K562 (cell line): ENCODE data around the gene B4GALT7. TPM values are rescaled to one million over a fixed set of nuclear protein-coding genes. Genes with fewer than 3 reads are reported as not detected.

ENCODE experiments used
- BHLHE40 ChIP-seq: IDR thresholded peaks from 2 replicates; pipeline ENCODE4 v1.6.1; 2011; ENCODE audit warnings: low read length, improper control_type of control experiment
- DPF2 ChIP-seq: fragments of 450-650 bp; IDR thresholded peaks from 2 replicates; pipeline ENCODE4 v1.6.1; 2016
- ILK ChIP-seq: fragments of 450-650 bp; IDR thresholded peaks from 2 replicates; pipeline ENCODE4 v1.6.1; 2016; ENCODE audit warnings: missing genetic modification characterization, low read depth, mild to moderate bottlenecking, missing compliant biosample characterization, moderate library complexity, borderline replicate concordance
- KDM5B ChIP-seq: fragments of 200-600 bp; sonication (generic); IDR thresholded peaks from 2 replicates; pipeline ENCODE4 v1.6.1; 2012; ENCODE audit warnings: low read depth, mild to moderate bottlenecking, moderate library complexity, low read length, control low read depth, inconsistent platforms; ENCODE audit not compliant: insufficient replicate concordance
- LCOR ChIP-seq: sonication (generic); formaldehyde crosslinking; IDR thresholded peaks from 2 replicates; pipeline ENCODE4 v1.8.0; 2022; ENCODE audit warnings: mild to moderate bottlenecking, missing genetic modification reagents
- NR2C1 ChIP-seq, 2 experiments: fragments of 450-650 bp; IDR thresholded peaks; 2 replicates each; pipeline ENCODE4 v1.6.1; 2017; ENCODE audit warnings: mild to moderate bottlenecking in 2 of 2, antibody characterized with exemption in 1 of 2, inconsistent platforms in 1 of 2, missing compliant biosample characterization in 1 of 2, missing genetic modification characterization in 1 of 2
- NR4A1 ChIP-seq, 2 experiments: fragments of 250-450 bp in 1 of 2; fragments of 450-650 bp in 1 of 2; sonication (Bioruptor Pico) in 1 of 2; IDR thresholded peaks; 2 replicates each; pipeline versions ENCODE4 v1.4.0 to v1.6.1; 2016 to 2020; ENCODE audit warnings: mild to moderate bottlenecking in 2 of 2, missing compliant biosample characterization in 1 of 2, missing genetic modification characterization in 1 of 2, moderate library complexity in 1 of 2
- RAD21 ChIP-seq, 2 experiments: fragments of 250-450 bp in 1 of 2; fragments of 450-650 bp in 1 of 2; sonication (Bioruptor Pico) in 1 of 2; formaldehyde crosslinking in 1 of 2; IDR thresholded peaks in 1 of 2; conservative IDR thresholded peaks in 1 of 2; 2 replicates each; pipeline versions ENCODE4 v1.4.0 to v1.8.0; 2020 to 2022; ENCODE audit warnings: mild to moderate bottlenecking in 2 of 2, moderate library complexity in 1 of 2
- SOX6 ChIP-seq: fragments of 450-650 bp; IDR thresholded peaks from 2 replicates; pipeline ENCODE4 v1.6.1; 2014; ENCODE audit warnings: mild to moderate bottlenecking
- TCF3 ChIP-seq: sonication (generic); formaldehyde crosslinking; IDR thresholded peaks from 2 replicates; pipeline ENCODE4 v1.4.0; 2020; ENCODE audit warnings: mild to moderate bottlenecking, missing genetic modification reagents
- TFE3 ChIP-seq: fragments of 450-650 bp; formaldehyde crosslinking; IDR thresholded peaks from 2 replicates; pipeline ENCODE4 v1.4.0; 2020; ENCODE audit warnings: mild to moderate bottlenecking, mixed read lengths
- ZBTB40 ChIP-seq, 2 experiments: fragments of 450-650 bp in 1 of 2; sonication (generic) in 1 of 2; formaldehyde crosslinking in 1 of 2; IDR thresholded peaks; 2 replicates each; pipeline versions ENCODE4 v1.7.1 to v1.9.0; 2016 to 2022; ENCODE audit warnings: inconsistent platforms in 1 of 2, mild to moderate bottlenecking in 1 of 2, missing genetic modification reagents in 1 of 2
- ZNF175 ChIP-seq: fragments of 200-800 bp; sonication (Bioruptor generic); IDR thresholded peaks from 2 replicates; pipeline ENCODE4 v1.6.1; 2016; ENCODE audit warnings: low read depth, mild to moderate bottlenecking, missing genetic modification characterization, missing compliant biosample characterization
- ZSCAN29 ChIP-seq: fragments of 450-650 bp; IDR thresholded peaks from 2 replicates; pipeline ENCODE4 v1.6.1; 2017
- polyA plus RNA-seq, 8 experiments: library from polyadenylated mRNA; depleted of rRNA in 4 of 8; stranded (reverse) in 5 of 8; unstranded in 3 of 8; fragments of >200 nt; fragmentation: Nextera tagmentation in 2 of 8; fragmentation: Illumina TruSeq in 1 of 8; extraction: Ambion mirVana in 2 of 8; extraction: Trizol in 1 of 8; gene quantifications; 2 replicates each; pipeline versions ENCODE4 v1.2.1 to v1.2.3, GENCODE V29; 2011 to 2014; ENCODE audit warnings: inconsistent platforms in 1 of 8, missing spikeins in 1 of 8
- total RNA-seq, 7 experiments: library from RNA; depleted of rRNA in 6 of 7; stranded (reverse); fragments of >200 nt in 6 of 7; fragmentation: Illumina TruSeq in 2 of 7; extraction: Trizol in 2 of 7; gene quantifications; 2 replicates each; pipeline versions ENCODE4 v1.2.1 to v1.2.3, GENCODE V29; 2011 to 2021; ENCODE audit warnings: low replicate concordance in 1 of 7
- TF ChIP-seq, protein P1 (sequence below): sonication (generic); IDR thresholded peaks from 2 replicates; pipeline ENCODE4 v1.6.1; 2016

Gene B4GALT7
- total and polyA plus RNA-seq, 9 of the 15 experiments (the other 6 are each of a cell fraction or from before 2014, with no cell fraction given), result 0.34 to 17.7 (median 9.1) TPM

DNA sequence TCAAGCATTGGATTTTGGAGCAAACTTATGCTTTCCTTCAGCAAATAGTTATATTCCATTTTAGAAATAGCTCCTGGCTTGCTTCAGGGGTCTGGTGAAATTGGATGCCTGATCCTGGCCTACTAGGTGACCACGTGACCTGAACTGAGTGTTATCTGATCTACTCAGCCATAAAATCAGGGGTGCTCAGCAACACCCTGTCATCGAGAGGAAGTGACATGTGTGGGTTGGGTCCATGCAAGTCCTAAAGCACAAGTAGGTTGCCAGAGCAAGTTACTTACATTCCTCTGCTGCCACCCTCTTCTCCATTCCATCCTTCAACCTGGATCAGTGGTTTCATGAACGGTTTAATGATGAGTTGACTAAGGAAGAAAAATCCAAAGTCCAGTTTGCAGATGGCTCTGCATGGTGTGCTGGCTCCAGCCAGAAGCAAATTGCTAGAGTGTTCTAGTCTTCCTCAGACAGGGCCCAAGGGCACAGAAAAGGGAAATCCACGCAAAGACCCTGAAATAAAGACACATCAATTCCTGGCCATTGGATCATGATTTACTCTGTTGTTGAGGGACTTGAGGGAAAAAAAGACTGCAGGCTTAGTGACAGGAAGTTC is 42.8 kb upstream of the B4GALT7 start (continued):
- TF ChIP-seq, protein P1, sequence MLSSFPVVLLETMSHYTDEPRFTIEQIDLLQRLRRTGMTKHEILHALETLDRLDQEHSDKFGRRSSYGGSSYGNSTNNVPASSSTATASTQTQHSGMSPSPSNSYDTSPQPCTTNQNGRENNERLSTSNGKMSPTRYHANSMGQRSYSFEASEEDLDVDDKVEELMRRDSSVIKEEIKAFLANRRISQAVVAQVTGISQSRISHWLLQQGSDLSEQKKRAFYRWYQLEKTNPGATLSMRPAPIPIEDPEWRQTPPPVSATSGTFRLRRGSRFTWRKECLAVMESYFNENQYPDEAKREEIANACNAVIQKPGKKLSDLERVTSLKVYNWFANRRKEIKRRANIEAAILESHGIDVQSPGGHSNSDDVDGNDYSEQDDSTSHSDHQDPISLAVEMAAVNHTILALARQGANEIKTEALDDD, result peak; percentile 54; the same call in 1 of the 2 replicates
- TF ChIP-seq NR2C1 (IDR thresholded peaks at IDR 0.05), result peak; percentile 45; the same call in 1 of the 2 replicates
- no peak for TF ChIP-seq NR2C1 (tag; IDR thresholded peaks at IDR 0.05)
- TF ChIP-seq ZSCAN29, result no peak
- no peak for TF ChIP-seq LCOR (CRISPR knock-in tag)
- TF ChIP-seq DPF2, result peak; percentile 73
- peak; percentile 55; the same call in 1 of the 2 replicates for TF ChIP-seq SOX6
- TF ChIP-seq ZNF175, result 0 out of 2 replicates have a peak, but pooled peaks have one; percentile 46
- TF ChIP-seq ZBTB40 (IDR thresholded peaks at IDR 0.05), result 0 out of 2 replicates have a peak, but pooled peaks have one; percentile 24
- TF ChIP-seq ZBTB40 (CRISPR knock-in tag; IDR thresholded peaks at IDR 0.05), result no peak
- TF ChIP-seq ILK, result no peak
- peak; percentile 99 for TF ChIP-seq TFE3 (CRISPR knock-in tag)
- peak; percentile 81 for TF ChIP-seq KDM5B
- peak; percentile 24; the same call in 1 of the 2 replicates for TF ChIP-seq TCF3 (CRISPR knock-in tag)
- no peak for TF ChIP-seq RAD21 (CRISPR knock-in tag; conservative IDR thresholded peaks at IDR 0.05 in 1 of 2, IDR thresholded peaks at IDR 0.05 in 1 of 2)
- peak; percentile 76 for TF ChIP-seq BHLHE40
- TF ChIP-seq NR4A1 (CRISPR knock-in tag; IDR thresholded peaks at IDR 0.05), result no peak
- peak; percentile 62; the same call in 1 of the 2 replicates for TF ChIP-seq NR4A1 (tag; IDR thresholded peaks at IDR 0.05)
